Liver (tissue), 9 donors: Measurements from ENCODE around the gene NCAPD2. TPM values are rescaled to one million over a fixed set of nuclear protein-coding genes. Genes with fewer than 3 reads are reported as not detected.

Source experiments
- DNase-seq: peaks from one replicate; pipeline ENCODE4 v3.0.0-alpha.2; 2017; ENCODE audit warnings: low spot score
- H3K27ac ChIP-seq, 2 donors: one replicate each; pipeline ENCODE4 v1.7.0; 2013; ENCODE audit warnings: inconsistent platforms in 2 of 2, low read length in 2 of 2, control low read depth in 1 of 2, low read depth in 1 of 2, mild to moderate bottlenecking in 1 of 2
- H3K27me3 ChIP-seq, 4 donors: one replicate each; pipeline versions ENCODE4 v1.6.1 to v1.7.0; 2013; ENCODE audit warnings: low read length in 3 of 4, inconsistent platforms in 1 of 4, mild to moderate bottlenecking in 1 of 4, moderate library complexity in 1 of 4; ENCODE audit not compliant: control insufficient read depth in 4 of 4, insufficient read depth in 4 of 4
- H3K36me3 ChIP-seq, 4 donors: one replicate each; pipeline versions ENCODE4 v1.6.1 to v1.7.0; 2013; ENCODE audit warnings: low read length in 3 of 4, mild to moderate bottlenecking in 3 of 4, low read depth in 1 of 4, moderate library complexity in 1 of 4; ENCODE audit not compliant: control insufficient read depth in 4 of 4, insufficient read depth in 3 of 4
- H3K4me1 ChIP-seq, 4 donors: one replicate each; pipeline versions ENCODE4 v1.6.1 to v1.7.0; 2013; ENCODE audit warnings: low read length in 3 of 4, mild to moderate bottlenecking in 3 of 4, moderate library complexity in 1 of 4; ENCODE audit not compliant: control insufficient read depth in 4 of 4, insufficient read depth in 4 of 4
- H3K4me3 ChIP-seq, 3 donors: one replicate each; pipeline versions ENCODE4 v1.6.1 to v1.7.0; 2013; ENCODE audit warnings: low read length in 3 of 3, control low read depth in 1 of 3, low read depth in 1 of 3, mild to moderate bottlenecking in 1 of 3
- H3K9ac ChIP-seq, 2 donors: one replicate each; pipeline ENCODE4 v1.7.0; 2013; ENCODE audit warnings: low read length in 2 of 2, mild to moderate bottlenecking in 2 of 2, moderate library complexity in 2 of 2, control low read depth in 1 of 2, low read depth in 1 of 2
- H3K9me3 ChIP-seq, 4 donors: one replicate each; pipeline versions ENCODE4 v1.6.1 to v1.7.0; 2013; ENCODE audit warnings: low read length in 3 of 4; ENCODE audit not compliant: control insufficient read depth in 4 of 4
- EGR1 ChIP-seq, 2 donors: IDR thresholded peaks; 2 replicates each; pipeline ENCODE4 v1.6.1; 2016 to 2018; ENCODE audit warnings: antibody characterized with exemption in 2 of 2, low read depth in 2 of 2
- FOXA1 ChIP-seq: IDR thresholded peaks from 2 replicates; pipeline ENCODE4 v1.6.1; 2016; ENCODE audit warnings: antibody characterized with exemption
- FOXA2 ChIP-seq: IDR thresholded peaks from 2 replicates; pipeline ENCODE4 v1.6.1; 2016; ENCODE audit warnings: antibody characterized with exemption
- GABPA ChIP-seq, 2 donors: IDR thresholded peaks in 1 of 2; conservative IDR thresholded peaks in 1 of 2; 2 replicates each; pipeline ENCODE4 v1.6.1; 2016; ENCODE audit warnings: antibody characterized with exemption in 2 of 2, mild to moderate bottlenecking in 1 of 2, moderate library complexity in 1 of 2
- HNF4A ChIP-seq, 2 donors: conservative IDR thresholded peaks; 2 replicates each; pipeline ENCODE4 v1.6.1; 2016; ENCODE audit warnings: antibody characterized with exemption in 2 of 2, mild to moderate bottlenecking in 2 of 2
- HNF4G ChIP-seq: IDR thresholded peaks from 2 replicates; pipeline ENCODE4 v1.6.1; 2016; ENCODE audit warnings: antibody characterized with exemption
- JUND ChIP-seq, 2 donors: IDR thresholded peaks; 2 replicates each; pipeline ENCODE4 v1.6.1; 2016; ENCODE audit warnings: antibody characterized with exemption in 2 of 2
- NR2F2 ChIP-seq: IDR thresholded peaks from 2 replicates; pipeline ENCODE4 v1.6.1; 2016; ENCODE audit warnings: antibody characterized with exemption
- RXRA ChIP-seq, 2 donors: IDR thresholded peaks; 2 replicates each; pipeline ENCODE4 v1.6.1; 2017 to 2018; ENCODE audit warnings: antibody characterized with exemption in 2 of 2, mild to moderate bottlenecking in 1 of 2
- SP1 ChIP-seq: IDR thresholded peaks from 2 replicates; pipeline ENCODE4 v1.6.1; 2018; ENCODE audit warnings: antibody characterized with exemption, mild to moderate bottlenecking
- TAF1 ChIP-seq: conservative IDR thresholded peaks from 2 replicates; pipeline ENCODE4 v1.6.1; 2016; ENCODE audit warnings: antibody characterized with exemption, mild to moderate bottlenecking
- YY1 ChIP-seq: IDR thresholded peaks from 2 replicates; pipeline ENCODE4 v1.6.1; 2016; ENCODE audit warnings: antibody characterized with exemption, mild to moderate bottlenecking
- WGBS: extraction: QIAGEN DNeasy Blood & Tissue Kit; methylation state at CpG from one replicate; pipeline ENCODE4 v1.1.7; 2013; 5-methylcytosine and 5-hydroxymethylcytosine counted together
- polyA plus RNA-seq, 2 donors: library from polyadenylated mRNA; stranded (reverse) in 1 of 2; unstranded in 1 of 2; fragments of 200-250 nt in 1 of 2; fragments of >200 nt in 1 of 2; fragmentation: Nextera tagmentation in 1 of 2; extraction: Ambion mirVana in 1 of 2; gene quantifications; one replicate each; pipeline versions ENCODE4 v1.2.1 to v1.2.3, GENCODE V29; 2013 to 2015
- total RNA-seq, 2 donors: library from RNA; depleted of rRNA; stranded (reverse); fragments of >200 nt; gene quantifications; one replicate each; pipeline ENCODE4 v1.2.3, GENCODE V29; 2014
- TF ChIP-seq, protein P1 (sequence below): fragments of 150-350 bp; IDR thresholded peaks from 2 replicates; pipeline ENCODE4 v1.5.1; 2017; ENCODE audit warnings: improper control_type of control experiment, low read depth, low read length; ENCODE audit not compliant: missing input control
- TF ChIP-seq, protein P2 (sequence below): IDR thresholded peaks from 2 replicates; pipeline ENCODE4 v1.6.1; 2016; ENCODE audit warnings: antibody characterized with exemption
- TF ChIP-seq, protein P3 (sequence below): IDR thresholded peaks from 2 replicates; pipeline ENCODE4 v1.6.1; 2016; ENCODE audit warnings: antibody characterized with exemption, mild to moderate bottlenecking
- TF ChIP-seq, protein P4 (sequence below): IDR thresholded peaks from 2 replicates; pipeline ENCODE4 v1.6.1; 2016; ENCODE audit warnings: antibody characterized with exemption
- TF ChIP-seq, protein P5 (sequence below): IDR thresholded peaks from 2 replicates; pipeline ENCODE4 v1.6.1; 2016; ENCODE audit warnings: antibody characterized with exemption
- donor health status: healthy.
- donor health status: healthy.
- donor health status: healthy.
- donor health status: healthy.
- donor health status: healthy.

The NCAPD2 gene
- total and polyA plus RNA-seq, 4 donors: 2.0 to 55.1 (median 7.4) TPM

DNA sequence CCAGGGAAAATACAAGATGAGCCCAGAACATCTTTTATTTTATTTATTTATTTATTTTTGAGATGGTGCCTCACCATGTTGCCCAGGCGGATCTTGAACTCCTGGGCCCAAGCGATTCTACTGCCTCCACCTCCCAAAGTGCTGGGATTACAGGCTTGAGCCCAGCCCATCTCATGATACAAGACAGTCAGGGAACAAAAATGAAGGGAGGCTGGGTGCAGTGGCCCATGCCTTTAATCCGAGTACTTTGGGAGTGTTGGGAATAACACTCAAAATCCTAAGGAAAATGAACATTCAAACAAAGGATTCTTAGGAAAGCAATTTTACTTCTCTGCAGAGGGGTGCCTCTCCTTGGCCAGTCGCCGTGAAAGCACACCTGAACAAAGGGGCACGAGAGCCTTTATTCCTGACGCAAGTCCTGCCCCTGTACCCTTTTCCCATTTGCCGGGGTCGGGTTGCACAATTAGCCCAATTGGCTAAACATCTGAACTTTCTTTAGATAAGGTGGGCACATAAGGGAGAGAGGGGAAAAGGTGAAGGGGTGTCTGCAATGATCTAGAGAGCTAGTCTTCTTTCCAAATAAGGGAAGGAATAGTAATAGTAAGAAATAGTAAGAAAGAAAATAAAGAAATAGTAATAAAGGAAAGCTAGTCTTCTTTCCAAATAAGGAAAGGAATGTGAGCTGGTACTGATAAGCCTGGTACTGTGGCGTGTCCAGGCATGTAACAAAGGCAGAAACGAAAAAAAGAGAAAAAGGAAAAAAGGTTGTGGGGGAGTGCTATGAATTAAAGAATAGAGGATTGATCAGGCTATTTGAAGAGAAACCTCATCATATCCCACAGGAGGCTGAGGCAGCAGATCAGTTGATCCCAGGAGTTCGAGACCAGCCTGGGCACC lies 13.4 kb downstream of the NCAPD2 start:
- Histone ChIP-seq H3K27me3 (no peaks in the 10 kb centered on the region), H3K4me3 (no peak overlapping the region), H3K36me3 (peaks cover 1 to 18% (median 10%) of the 10 kb centered on the region in 4 donors), H3K4me1 (no peaks in the 10 kb centered on the region), H3K9me3 (no peaks in the 10 kb centered on the region), H3K27ac (no peak overlapping the region), H3K9ac (no peak overlapping the region)
- TF ChIP-seq EGR1 (IDR thresholded peaks at IDR 0.05; ENCODE audit: low read depth in 2 of 2) (no peak), NR2F2 (no peak), GABPA (IDR thresholded peaks at IDR 0.05 in 1 of 2, conservative IDR thresholded peaks at IDR 0.05 in 1 of 2) (no peak), HNF4A (conservative IDR thresholded peaks at IDR 0.05) (no peak), FOXA2 (no peak), JUND (IDR thresholded peaks at IDR 0.05) (no peak), FOXA1 (no peak), RXRA (IDR thresholded peaks at IDR 0.05) (no peak)
- TF ChIP-seq, protein P1, sequence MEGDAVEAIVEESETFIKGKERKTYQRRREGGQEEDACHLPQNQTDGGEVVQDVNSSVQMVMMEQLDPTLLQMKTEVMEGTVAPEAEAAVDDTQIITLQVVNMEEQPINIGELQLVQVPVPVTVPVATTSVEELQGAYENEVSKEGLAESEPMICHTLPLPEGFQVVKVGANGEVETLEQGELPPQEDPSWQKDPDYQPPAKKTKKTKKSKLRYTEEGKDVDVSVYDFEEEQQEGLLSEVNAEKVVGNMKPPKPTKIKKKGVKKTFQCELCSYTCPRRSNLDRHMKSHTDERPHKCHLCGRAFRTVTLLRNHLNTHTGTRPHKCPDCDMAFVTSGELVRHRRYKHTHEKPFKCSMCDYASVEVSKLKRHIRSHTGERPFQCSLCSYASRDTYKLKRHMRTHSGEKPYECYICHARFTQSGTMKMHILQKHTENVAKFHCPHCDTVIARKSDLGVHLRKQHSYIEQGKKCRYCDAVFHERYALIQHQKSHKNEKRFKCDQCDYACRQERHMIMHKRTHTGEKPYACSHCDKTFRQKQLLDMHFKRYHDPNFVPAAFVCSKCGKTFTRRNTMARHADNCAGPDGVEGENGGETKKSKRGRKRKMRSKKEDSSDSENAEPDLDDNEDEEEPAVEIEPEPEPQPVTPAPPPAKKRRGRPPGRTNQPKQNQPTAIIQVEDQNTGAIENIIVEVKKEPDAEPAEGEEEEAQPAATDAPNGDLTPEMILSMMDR: no peak
- TF ChIP-seq, protein P2, sequence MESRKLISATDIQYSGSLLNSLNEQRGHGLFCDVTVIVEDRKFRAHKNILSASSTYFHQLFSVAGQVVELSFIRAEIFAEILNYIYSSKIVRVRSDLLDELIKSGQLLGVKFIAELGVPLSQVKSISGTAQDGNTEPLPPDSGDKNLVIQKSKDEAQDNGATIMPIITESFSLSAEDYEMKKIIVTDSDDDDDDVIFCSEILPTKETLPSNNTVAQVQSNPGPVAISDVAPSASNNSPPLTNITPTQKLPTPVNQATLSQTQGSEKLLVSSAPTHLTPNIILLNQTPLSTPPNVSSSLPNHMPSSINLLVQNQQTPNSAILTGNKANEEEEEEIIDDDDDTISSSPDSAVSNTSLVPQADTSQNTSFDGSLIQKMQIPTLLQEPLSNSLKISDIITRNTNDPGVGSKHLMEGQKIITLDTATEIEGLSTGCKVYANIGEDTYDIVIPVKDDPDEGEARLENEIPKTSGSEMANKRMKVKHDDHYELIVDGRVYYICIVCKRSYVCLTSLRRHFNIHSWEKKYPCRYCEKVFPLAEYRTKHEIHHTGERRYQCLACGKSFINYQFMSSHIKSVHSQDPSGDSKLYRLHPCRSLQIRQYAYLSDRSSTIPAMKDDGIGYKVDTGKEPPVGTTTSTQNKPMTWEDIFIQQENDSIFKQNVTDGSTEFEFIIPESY: no peak
- TF ChIP-seq, protein P3, sequence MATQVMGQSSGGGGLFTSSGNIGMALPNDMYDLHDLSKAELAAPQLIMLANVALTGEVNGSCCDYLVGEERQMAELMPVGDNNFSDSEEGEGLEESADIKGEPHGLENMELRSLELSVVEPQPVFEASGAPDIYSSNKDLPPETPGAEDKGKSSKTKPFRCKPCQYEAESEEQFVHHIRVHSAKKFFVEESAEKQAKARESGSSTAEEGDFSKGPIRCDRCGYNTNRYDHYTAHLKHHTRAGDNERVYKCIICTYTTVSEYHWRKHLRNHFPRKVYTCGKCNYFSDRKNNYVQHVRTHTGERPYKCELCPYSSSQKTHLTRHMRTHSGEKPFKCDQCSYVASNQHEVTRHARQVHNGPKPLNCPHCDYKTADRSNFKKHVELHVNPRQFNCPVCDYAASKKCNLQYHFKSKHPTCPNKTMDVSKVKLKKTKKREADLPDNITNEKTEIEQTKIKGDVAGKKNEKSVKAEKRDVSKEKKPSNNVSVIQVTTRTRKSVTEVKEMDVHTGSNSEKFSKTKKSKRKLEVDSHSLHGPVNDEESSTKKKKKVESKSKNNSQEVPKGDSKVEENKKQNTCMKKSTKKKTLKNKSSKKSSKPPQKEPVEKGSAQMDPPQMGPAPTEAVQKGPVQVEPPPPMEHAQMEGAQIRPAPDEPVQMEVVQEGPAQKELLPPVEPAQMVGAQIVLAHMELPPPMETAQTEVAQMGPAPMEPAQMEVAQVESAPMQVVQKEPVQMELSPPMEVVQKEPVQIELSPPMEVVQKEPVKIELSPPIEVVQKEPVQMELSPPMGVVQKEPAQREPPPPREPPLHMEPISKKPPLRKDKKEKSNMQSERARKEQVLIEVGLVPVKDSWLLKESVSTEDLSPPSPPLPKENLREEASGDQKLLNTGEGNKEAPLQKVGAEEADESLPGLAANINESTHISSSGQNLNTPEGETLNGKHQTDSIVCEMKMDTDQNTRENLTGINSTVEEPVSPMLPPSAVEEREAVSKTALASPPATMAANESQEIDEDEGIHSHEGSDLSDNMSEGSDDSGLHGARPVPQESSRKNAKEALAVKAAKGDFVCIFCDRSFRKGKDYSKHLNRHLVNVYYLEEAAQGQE: no peak
- TF ChIP-seq, protein P4, sequence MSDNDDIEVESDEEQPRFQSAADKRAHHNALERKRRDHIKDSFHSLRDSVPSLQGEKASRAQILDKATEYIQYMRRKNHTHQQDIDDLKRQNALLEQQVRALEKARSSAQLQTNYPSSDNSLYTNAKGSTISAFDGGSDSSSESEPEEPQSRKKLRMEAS: no peak
- WGBS: 90% methylated on average over 12 of the region's 12 CpGs
- no peak for DNase-seq

DNA sequence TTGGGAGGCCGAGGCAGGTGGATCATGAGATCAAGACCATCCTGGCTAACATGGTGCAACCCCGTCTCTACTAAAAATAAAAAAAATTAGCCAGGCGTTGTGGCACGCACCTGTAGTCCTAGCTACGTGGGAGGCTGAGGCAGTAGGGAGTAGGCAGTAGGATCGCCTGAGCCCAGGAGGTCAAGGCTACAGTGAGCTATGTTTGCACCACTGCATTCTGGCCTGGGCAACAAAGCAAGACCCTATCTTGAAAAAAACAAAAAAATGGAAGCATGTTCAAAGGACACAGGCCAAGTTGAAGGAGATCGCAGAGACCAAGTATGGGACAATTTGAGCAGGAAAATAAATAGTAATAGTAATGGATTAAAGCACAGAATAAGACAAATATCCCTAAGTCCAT lies 14.2 kb downstream of the NCAPD2 start:
- H3K9ac ChIP-seq: no peak overlapping the region
- no peak overlapping the region for H3K4me3 ChIP-seq
- WGBS: 85% methylated on average over 7 of the region's 7 CpGs
- DNase-seq: no peak
- H3K27ac ChIP-seq: no peak overlapping the region
- H3K36me3 ChIP-seq: peaks cover 2 to 25% (median 12%) of the 10 kb centered on the region in 4 donors
- H3K4me1 ChIP-seq: no peaks in the 10 kb centered on the region
- H3K9me3 ChIP-seq: no peaks in the 10 kb centered on the region
- no peaks in the 10 kb centered on the region for H3K27me3 ChIP-seq
- TF ChIP-seq FOXA2 (no peak), JUND (IDR thresholded peaks at IDR 0.05) (no peak), HNF4A (conservative IDR thresholded peaks at IDR 0.05) (no peak), GABPA (IDR thresholded peaks at IDR 0.05 in 1 of 2, conservative IDR thresholded peaks at IDR 0.05 in 1 of 2) (no peak), TAF1 (no peak), HNF4G (no peak), NR2F2 (no peak), SP1 (no peak), FOXA1 (no peak), YY1 (no peak)
- TF ChIP-seq, protein P3: no peak
- TF ChIP-seq, protein P5, sequence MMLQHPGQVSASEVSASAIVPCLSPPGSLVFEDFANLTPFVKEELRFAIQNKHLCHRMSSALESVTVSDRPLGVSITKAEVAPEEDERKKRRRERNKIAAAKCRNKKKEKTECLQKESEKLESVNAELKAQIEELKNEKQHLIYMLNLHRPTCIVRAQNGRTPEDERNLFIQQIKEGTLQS: no peak
